ENCODE data around the gene RUNX2.
"Not testable (repeated sequence)": the region's sequence is repeated elsewhere in the genome, so short reads cannot be mapped to it uniquely, and the experiment has no call there.

RUNX2 gene

GRCh38 chr6:45327956-45328522 is at the start of gene RUNX2:
Gene RUNX2 (plus strand): TSS chr6:45328330. CDS start chr6:45328727, 397 bp downstream.
- no peak for DNase-seq (ENCODE audit: extremely low read depth in 1 of 2, low read depth in 1 of 2)

- no peak for DNase-seq (ENCODE audit: extremely low read depth in 1 of 2, low read depth in 1 of 2)
Observed at GRCh38 chr6:45278367-45278766, 49.8 kb upstream of the RUNX2 start.

- DNase-seq (ENCODE audit: extremely low read depth in 1 of 2, low read depth in 1 of 2): not testable (repeated sequence)
Observed at GRCh38 chr6:45286707-45287106, 41.4 kb upstream of the RUNX2 start.

- no peak for DNase-seq (ENCODE audit: extremely low read depth in 1 of 2, low read depth in 1 of 2)
Observed at GRCh38 chr6:45289751-45290514, 38.2 kb upstream of the RUNX2 start.

- DNase-seq (ENCODE audit: extremely low read depth in 1 of 2, low read depth in 1 of 2): no peak
Observed at GRCh38 chr6:45293306-45293705, 34.8 kb upstream of the RUNX2 start.

- DNase-seq (ENCODE audit: extremely low read depth in 1 of 2, low read depth in 1 of 2): not testable (repeated sequence)
Observed at GRCh38 chr6:45294065-45294701, 33.9 kb upstream of the RUNX2 start.

- DNase-seq (ENCODE audit: extremely low read depth in 1 of 2, low read depth in 1 of 2): no peak
Observed at GRCh38 chr6:45297320-45297719, 30.8 kb upstream of the RUNX2 start.

GRCh38 chr6:45299096-45299581 is 29.0 kb upstream of the RUNX2 start:
- no peak for DNase-seq (ENCODE audit: extremely low read depth in 1 of 2, low read depth in 1 of 2)

GRCh38 chr6:45300736-45301135 is 27.4 kb upstream of the RUNX2 start:
- DNase-seq (ENCODE audit: extremely low read depth in 1 of 2, low read depth in 1 of 2): no peak

GRCh38 chr6:45301348-45302142 is 26.6 kb upstream of the RUNX2 start:
- no peak for DNase-seq (ENCODE audit: extremely low read depth in 1 of 2, low read depth in 1 of 2)

- no peak for DNase-seq (ENCODE audit: extremely low read depth in 1 of 2, low read depth in 1 of 2)
Observed at GRCh38 chr6:45302832-45303231, 25.3 kb upstream of the RUNX2 start.

GRCh38 chr6:45305546-45305945 is 22.6 kb upstream of the RUNX2 start:
- DNase-seq (ENCODE audit: extremely low read depth in 1 of 2, low read depth in 1 of 2): no peak

- DNase-seq (ENCODE audit: extremely low read depth in 1 of 2, low read depth in 1 of 2): no peak
Observed at GRCh38 chr6:45310118-45310788, 17.9 kb upstream of the RUNX2 start.

- DNase-seq (ENCODE audit: extremely low read depth in 1 of 2, low read depth in 1 of 2): no peak
Observed at GRCh38 chr6:45314146-45314545, 14.0 kb upstream of the RUNX2 start.

- no peak for DNase-seq (ENCODE audit: extremely low read depth in 1 of 2, low read depth in 1 of 2)
Observed at GRCh38 chr6:45320349-45320748, 7.8 kb upstream of the RUNX2 start.

GRCh38 chr6:45323656-45324224 is 4.4 kb upstream of the RUNX2 start:
- no peak for DNase-seq (ENCODE audit: extremely low read depth in 1 of 2, low read depth in 1 of 2)

GRCh38 chr6:45326698-45327417 is 1.3 kb upstream of the RUNX2 start:
- DNase-seq (ENCODE audit: extremely low read depth in 1 of 2, low read depth in 1 of 2): no peak

GRCh38 chr6:45328523-45328922 is 393 bp downstream of the RUNX2 start:
- no peak for DNase-seq (ENCODE audit: extremely low read depth in 1 of 2, low read depth in 1 of 2)

- no peak for DNase-seq (ENCODE audit: extremely low read depth in 1 of 2, low read depth in 1 of 2)
Observed at GRCh38 chr6:45344900-45345299, 16.8 kb downstream of the RUNX2 start.
